Activated CD4-positive, alpha-beta T cell treated with anti-CD3 and anti-CD28 coated beads for 1 hour (primary cell): ENCODE measurements around the gene PIK3R2.
A peak's percentile ranks its signal among the peaks of the same experiment; 100 is the strongest.
"Not testable (repeated sequence)": the region's sequence is repeated elsewhere in the genome, so short reads cannot be mapped to it uniquely, and the experiment has no call there.

Experiments used
- DNase-seq: peaks from one replicate; pipeline ENCODE4 v3.0.0-alpha.2; 2020

PIK3R2 gene

DNA sequence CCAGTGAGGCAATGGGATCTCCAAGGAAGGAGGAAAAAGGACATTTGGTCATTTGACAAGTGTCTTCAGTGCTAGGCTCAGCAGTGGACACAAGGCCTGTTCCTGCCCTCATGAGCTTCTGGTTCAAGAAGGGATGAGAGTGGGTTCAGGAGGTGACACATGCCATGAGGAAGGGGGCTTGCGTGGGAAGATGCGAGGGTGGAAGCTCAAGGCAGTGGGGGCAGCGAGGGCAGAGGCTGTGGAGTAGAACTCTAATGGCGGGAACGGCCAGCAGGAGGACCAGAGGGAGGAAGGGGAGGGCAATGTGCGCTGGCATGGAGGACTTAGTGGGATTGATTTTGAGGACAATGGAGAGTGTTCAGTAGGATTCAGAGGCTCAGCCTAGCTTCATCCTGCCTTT is 3.3 kb downstream of the PIK3R2 start:
- DNase-seq = no peak

DNA sequence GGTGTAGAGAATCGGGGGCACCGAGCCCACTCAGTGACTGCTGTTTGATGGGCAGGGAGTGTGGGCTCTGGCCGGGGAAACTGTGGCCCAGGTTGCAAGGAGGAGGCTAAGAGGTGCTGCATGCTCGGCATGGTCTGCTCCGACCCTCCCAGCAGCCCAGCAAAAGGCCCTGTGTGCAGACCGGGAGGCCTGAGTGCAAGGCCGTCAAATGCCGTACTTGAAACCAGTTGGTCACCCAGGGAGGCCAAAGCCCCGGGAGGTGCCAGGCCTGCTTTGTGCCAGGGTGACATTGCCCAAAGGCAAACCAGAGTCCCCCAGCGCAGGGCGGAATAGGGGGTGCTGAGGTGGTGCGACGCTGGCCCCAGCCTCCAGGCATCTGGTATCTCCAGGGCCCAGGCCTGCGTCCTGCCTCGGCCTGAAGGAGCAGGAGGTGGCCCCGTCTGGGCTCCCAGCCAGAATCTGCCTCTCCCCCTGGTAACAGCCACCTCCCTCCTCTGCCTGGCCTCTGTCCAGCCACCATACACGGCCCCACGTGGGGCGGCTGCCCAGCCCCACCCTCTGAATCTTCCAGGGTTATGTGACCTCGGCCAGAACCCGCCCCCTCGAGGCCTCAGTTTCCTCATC is 4.0 kb downstream of the PIK3R2 start:
- DNase-seq = no peak

DNA sequence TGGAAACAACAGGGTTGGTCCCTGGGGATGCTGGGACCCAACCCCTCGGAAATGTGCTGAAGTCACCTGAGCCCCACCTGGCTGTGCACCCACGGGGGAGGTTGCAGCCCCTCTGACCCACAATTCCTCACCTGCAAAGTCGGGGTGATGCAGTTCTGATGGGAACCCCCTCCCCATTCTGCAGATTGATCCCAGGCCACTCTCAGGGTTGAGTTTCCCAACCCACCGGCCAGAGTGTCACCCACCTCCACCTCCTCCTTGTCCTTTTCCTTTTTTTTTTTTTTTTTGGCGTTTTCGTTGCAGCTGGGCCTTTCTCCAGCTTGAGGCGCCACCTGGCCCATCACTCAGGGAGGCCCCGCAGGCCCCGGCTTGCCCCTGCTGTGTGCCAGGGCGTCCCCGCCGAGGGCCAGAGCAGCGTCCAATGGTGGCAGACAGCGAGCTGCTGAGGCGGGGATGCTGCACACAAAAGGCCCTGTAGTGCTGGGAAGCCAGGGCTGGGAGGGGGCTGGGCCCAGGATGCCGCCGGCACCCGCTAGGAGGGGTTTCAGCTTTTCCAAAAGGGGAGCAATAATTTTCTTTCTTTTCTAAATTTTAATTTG is 4.6 kb downstream of the PIK3R2 start:
- DNase-seq = no peak

DNA sequence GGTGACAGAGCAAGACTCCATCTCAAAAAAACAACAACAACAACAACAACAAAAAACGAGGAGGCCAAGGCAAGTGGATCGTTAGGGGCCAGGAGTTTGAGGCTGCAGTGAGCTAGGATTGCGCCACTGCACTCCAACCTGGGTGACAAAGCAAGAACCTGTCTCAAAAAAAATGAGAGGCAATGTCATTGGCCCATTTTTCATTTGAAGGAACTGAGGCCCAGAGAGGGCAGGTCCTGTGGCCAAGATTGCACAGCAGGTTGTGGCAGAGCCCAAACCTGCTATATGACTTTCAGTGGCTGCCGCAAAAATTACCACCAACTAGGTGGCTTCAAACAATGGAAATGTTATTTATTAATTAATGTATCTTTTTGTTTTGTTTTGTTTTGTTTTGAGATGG is 5.5 kb downstream of the PIK3R2 start:
- no peak for DNase-seq

DNA sequence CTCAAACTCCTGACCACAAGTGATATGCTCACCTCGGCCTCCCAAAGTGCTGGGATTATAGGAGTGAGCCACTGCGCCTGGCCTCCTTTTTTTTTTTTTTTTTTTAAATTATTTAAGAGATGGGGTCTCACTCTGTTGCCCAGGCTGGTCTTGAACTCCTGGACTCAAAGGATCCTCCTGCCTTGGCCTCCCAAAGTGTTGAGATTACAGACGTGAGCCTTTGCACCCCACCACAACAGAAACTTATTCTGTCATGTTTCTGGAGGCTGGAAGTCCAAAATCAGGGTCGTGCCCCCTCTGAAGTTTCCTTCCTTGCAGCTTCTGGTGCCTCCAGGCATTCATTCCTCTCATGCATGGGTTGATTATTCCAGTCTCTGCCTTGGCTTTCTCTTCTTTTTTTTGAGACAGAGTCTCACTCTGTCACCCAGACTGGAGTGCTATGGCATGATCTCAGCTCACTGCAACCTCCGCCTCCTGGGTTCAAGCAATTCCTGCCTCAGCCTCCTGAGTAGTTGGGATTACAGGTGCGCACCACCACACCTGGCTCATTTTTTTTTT is 6.2 kb downstream of the PIK3R2 start:
- DNase-seq = not testable (repeated sequence)

DNA sequence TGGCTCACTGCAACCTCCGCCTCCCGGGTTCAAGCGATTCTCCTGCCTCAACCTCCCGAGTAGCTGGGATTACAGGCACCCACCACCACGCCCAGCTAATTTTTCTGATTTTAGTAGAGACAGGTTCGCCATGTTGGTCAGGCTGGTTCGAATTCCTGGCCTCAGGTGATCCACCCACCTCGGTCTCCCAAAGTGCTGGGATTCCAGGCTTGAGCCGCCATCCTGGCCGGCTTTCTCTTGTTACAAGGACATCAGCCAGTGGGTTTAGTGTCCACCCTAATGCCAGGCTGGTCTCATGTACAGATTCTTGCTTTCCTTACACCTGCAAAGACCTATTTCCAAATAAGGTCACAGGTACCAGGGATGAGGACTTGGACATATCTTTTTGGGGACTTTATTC is 6.8 kb downstream of the PIK3R2 start:
- DNase-seq = no peak

DNA sequence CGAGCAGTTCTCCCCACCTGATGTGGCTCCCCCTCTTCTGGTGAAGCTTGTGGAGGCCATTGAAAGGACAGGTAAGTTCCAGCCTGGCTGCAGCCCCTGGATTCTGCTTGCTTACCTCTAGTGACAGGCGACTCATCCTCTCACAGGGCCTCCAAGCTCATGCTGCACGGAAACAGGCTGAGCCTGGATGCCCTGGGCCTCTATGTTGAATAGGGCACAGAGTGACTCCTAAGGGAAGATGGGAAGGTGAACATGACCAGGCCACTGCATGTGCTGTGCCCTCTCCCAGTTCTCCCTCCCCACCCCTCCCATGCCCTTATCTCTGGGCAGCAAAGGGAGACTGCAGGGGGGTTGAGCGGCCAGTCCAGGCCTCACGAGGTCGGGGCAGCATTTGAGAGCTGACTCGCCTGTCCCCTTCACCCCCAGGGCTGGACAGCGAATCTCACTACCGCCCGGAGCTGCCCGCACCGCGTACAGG is 7.6 kb downstream of the PIK3R2 start:
- DNase-seq = no peak

DNA sequence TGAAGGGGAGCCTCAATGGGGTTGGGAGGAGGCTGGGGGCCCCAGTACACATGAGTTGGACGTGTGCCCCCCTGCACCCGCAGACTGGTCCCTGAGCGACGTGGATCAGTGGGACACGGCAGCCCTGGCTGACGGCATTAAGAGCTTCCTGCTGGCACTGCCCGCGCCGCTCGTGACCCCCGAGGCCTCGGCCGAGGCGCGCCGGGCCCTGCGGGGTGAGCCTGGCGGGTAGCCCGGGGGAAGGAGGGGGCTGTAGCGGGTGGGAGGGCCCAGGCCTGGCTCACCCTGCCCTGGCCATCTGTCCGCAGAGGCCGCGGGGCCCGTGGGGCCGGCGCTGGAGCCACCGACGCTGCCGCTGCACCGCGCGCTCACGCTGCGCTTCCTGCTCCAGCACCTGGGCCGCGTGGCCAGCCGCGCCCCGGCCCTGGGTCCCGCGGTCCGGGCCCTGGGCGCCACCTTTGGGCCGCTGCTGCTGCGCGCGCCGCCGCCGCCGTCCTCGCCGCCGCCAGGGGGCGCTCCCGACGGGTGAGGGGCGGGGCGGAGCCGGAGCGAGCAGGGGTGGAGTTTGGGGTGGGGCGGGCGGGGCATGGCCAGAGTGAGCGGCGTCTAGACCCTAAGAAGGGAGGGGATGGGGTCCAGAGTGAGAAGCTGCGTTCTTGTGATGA is 8.1 kb downstream of the PIK3R2 start:
- DNase-seq = peak; percentile 76

DNA sequence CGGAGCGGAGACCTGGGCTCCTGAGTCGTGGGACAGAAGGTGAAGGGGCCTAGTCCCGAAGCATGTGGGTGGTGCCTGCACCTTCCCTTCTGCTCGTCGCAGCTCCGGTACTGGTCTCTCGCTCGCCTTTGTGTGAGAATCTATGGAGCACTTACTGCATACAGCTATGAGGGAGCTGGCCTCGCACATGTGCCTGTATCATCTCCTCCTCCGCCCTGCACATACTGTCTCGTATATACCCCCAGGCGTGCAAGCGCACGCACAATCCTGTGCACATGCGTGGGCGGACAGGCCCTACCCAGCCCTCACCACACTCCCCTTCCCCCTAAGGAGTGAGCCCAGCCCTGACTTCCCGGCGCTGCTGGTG is 8.7 kb downstream of the PIK3R2 start:
- no peak for DNase-seq

DNA sequence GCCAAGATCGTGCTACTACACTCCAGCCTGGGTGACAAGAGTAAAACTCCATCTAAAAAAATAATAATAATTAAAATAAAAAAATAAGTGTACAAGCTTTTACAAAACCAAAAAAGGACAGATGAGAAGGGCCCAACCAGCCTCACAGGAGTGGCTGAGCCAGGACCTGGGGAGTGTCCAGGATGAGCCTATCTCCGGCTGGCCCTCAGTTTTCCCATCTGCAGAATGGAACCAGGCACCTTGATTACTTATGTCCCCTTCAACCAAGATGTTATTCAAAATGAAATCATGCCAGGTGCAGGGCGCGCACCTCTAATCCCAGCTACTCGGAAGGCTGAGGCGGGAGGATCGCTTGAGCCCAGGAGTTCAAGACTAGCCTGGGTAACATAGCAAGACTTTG is 11.1 kb downstream of the PIK3R2 start:
- DNase-seq = no peak

DNA sequence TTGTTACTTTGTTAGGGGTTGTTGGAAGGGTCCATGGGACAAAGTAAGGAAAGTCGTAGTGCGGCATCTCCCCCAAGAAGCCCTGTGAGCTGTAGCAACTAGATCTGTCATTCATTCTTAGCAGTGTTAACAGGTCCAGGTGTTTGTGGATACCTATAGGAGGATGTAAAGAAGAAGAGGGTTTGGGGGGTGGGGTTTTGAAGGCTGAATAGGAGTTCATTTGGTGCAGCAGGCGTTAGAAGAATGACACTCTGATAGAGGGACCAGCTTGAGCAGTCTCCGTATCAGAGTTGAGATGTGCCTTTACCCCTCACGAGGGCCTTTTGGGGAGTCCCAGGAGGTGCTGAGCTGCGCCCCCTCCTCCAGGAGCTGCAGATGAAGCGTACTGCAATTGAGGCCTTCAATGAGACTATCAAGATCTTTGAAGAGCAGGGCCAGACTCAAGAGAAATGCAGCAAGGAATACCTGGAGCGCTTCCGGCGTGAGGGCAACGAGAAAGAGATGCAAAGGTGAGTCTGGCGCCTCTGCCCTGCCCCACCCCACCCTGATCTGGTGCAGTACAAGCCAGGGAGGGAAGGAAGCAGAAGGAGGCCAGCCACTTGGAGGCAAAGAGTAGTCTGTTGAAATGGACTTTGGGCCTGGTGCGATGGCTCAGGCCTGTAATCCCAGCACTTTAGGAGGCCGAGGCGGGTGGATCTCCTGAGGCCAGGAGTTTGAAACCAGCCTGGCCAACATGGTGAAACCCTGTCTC is 13.0 kb downstream of the PIK3R2 start:
- DNase-seq = no peak

DNA sequence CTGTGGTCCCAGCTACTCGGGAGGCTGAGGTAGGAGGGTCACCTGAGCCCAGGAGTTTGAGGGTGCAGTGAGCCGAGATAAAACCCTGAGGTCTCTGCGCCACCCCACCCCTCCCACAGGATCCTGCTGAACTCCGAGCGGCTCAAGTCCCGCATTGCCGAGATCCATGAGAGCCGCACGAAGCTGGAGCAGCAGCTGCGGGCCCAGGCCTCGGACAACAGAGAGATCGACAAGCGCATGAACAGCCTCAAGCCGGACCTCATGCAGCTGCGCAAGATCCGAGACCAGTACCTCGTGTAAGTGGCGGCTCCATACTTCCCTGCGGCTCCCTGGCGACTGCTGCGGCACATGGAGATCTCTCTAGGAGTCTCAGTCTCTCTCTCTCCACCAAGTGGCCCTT is 14.0 kb downstream of the PIK3R2 start:
- no peak for DNase-seq

DNA sequence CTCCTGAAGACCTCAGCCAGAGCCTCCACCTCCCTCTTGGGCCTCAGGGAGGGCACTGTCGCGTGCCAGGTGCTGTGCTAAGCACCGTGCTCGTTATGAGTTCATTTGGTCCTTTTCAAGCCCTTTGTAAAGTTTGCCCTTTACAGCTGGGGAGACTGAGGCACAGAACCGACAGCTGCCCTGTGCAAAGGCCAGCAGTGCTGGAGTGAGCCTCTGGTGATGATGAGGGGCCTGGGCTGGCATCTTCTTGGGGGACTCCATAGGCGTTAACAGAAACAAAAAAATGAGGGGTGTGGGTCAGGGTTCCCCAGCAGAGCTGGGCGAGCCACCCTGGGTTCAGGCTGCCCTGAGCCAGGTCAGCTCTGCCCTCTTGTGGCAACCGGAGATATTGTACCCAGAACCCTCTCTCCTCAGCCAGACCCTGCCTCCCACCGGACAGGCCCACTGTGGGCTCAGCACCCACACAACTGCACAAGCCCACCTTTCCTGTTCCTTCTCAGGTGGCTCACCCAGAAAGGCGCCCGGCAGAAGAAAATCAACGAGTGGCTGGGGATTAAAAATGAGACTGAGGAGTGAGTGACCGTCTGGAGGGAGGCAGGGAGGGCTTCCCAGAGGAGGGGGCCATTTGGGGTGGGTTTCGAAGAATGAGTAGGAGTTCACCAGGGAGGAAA is 15.1 kb downstream of the PIK3R2 start:
- peak; percentile 44 for DNase-seq

DNA sequence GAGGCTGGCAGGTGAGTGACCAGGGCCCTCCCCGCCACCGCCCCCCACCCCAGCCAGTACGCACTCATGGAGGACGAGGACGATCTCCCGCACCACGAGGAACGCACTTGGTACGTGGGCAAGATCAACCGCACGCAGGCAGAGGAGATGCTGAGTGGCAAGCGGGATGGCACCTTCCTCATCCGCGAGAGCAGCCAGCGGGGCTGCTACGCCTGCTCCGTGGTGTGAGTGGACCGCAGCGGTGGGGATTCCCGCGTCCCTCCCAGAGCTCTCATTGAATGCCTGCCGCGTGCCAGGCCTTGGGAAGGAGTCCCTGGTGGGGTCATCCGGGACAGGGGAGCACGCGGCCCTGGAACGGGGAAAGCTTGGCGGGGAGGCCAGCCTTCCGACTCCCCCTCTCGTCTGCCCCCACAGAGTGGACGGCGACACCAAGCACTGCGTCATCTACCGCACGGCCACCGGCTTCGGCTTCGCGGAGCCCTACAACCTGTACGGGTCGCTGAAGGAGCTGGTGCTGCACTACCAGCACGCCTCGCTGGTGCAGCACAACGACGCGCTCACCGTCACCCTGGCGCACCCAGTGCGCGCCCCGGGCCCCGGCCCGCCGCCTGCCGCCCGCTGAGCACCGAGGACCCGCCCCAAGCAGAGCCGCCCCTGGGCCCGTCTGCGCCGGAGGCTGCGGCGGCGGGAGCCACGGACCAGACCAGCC is 15.9 kb downstream of the PIK3R2 start:
- DNase-seq = no peak

DNA sequence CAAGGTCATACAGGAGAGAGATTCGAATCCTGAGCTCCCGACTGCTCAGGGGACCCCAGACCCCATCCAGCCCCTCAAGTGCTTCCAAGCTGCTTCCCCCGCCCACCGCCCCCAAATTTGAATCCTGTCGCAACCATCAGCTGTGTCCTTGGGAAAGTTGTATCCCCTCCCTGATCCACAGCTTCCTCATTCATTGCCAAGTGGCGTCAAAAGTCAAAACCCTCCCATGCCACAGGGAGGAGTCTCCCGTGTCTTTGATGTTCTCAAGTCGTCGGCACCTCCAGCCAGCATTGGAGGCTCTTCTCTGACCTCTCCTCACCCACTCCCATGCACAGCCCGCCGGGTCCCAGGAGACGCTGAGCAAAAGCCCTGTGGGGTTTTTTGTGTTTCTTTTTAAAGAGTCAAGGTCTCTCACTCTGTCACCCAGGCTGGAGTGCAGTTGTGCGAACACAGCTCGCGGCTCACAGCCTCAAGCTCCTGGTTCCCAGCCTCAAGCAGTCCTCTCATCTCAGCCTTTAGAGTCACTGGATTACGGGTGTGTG is 17.8 kb downstream of the PIK3R2 start:
- DNase-seq = no peak

DNA sequence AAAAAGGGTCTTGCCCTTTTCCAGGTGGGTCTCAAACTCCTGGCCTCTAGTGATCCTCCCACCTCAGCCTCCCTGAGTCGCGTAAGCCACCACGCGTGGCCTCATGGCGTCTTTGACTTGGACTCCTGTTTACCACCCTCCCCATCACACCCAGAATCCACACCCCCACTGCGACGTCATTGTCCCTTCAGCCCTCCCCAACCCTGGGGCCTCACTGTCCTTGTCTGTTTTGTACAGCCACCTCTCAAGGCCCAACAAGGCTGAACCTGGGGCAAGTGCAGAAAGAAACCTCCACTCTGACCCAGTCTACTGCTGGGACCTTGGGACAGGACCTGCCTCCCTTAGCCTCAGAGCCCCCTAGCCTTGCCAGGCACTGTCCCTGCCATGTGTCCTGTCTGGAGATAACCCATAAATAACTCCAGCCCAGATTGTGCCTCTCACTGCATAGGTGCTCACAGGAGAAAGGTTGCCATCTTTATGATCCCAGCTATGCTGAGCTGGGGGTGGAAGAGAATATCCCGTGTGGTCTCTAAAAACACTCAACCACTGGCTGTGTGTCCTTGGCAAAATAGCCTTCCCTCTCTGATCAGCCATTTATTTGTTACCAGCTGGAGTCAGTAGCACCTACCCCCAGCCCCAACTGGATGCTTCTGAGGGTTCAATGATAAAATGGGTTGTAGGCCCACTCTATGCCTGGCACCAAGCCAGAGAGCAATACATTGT is 18.8 kb downstream of the PIK3R2 start:
- DNase-seq = no peak

DNA sequence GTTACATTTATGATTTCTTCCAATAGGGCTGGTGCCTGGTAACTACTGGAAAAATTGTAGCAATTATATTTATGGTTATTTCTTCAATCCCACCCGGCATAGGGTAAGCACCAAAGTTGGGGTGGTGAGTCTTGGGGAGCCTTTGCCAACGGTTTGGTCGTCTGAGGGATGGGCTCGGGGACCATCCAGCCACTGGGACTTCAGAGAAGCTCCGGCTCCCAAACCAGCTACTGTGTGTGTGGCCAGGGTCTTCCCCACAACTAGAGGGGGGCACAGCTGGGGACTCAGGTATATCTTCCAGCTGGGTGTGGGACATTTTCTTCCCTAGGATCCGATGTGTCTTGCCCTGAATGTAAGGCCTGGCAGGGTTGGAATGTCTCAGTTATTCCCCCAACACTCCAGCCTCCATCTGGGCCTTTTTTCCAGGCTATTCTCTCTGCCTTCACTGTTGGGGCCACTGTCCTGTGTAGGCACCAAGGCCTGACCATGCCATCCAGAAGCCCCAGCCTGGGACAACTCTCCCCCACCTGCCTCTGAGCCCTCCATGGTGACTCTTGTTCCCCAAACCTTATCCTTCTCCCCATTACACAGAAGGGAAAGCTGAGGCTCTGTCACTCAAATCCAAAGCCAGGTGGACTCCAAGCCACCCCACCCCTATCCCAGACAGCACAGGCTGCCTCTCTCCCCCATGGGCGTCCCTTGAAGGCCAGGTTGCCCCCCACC is 19.5 kb downstream of the PIK3R2 start:
- no peak for DNase-seq

DNA sequence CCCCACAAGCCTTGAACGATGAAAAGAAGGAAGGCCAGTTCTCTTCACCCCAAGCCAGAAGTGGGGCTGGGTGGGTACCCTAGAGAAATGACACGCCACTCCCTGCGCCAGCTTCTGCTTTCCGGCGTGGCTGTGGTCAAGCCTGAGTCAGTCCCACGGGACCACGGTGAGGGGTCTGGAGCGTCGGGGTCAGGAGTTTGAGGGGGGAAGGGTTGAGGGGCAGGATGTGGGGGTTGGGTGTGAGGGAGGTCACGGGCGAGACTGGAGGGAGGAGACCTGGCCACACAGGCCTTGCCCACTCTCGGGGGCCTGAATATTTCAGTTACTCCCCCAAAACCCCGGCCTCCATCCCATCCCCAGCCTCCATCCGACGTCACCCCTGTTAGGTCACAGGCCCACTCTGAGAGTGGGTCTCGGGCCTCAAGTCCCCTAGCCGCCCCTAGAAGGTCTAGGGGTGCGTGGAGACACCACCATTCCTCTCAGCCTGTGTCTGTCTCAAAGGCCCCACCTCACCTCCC is 20.1 kb downstream of the PIK3R2 start:
- no peak for DNase-seq

DNA sequence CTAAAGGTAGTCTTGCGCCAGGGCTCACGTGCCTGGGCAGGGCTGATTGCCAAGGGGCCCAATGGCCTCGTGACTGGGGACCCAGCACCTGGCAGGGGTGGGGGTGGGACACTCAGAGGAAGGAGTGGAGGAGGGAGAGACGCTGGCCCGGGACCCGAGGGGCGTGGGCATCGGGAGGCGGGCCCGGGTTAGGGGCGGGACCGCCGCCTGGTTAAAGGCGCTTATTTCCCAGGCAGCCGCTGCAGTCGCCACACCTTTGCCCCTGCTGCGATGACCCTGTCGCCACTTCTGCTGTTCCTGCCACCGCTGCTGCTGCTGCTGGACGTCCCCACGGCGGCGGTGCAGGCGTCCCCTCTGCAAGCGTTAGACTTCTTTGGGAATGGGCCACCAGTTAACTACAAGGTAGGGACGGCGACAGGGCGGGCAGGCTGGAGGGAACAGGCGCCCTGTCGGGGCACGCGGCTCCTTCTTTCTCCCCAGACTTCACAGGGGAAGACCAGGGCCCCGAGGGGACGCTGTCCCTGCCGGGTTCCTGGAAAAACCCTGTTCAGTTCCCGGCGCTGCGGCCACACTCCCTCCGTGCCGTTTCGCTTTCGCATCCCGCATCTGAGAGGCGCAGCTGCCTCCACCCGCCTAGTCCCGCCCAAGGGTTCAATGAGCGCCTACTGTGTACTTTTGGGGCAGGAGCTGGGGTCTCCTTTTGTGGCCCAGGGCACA is 20.8 kb downstream of the PIK3R2 start, which contains the start of gene IFI30:
Gene IFI30, plus strand, starts transcription at position 242 of the 717 bp plus-strand sequence. Its CDS starts 29 bp downstream, at position 271.
- peak; percentile 44 for DNase-seq
